Hepatocyte (in vitro differentiated cells): ENCODE results near the gene C2orf68. TPM values are rescaled to one million over a fixed set of nuclear protein-coding genes. Genes with fewer than 3 reads are reported as not detected.

Experiments used
- DNase-seq: peaks from one replicate; pipeline ENCODE4 v3.0.0-alpha.2; 2016; ENCODE audit warnings: low spot score
- H2AFZ ChIP-seq: fragments of 200-600 bp; sonication (generic); 2 replicates; pipeline ENCODE4 v1.6.0; 2016; ENCODE audit warnings: antibody characterized with exemption, mild to moderate bottlenecking
- H3K27ac ChIP-seq: fragments of 200-600 bp; sonication (generic); 2 replicates; pipeline ENCODE4 v1.5.1; 2016; ENCODE audit warnings: mild to moderate bottlenecking
- H3K27me3 ChIP-seq: fragments of 200-600 bp; sonication (generic); 2 replicates; pipeline ENCODE4 v1.6.1; 2016
- H3K36me3 ChIP-seq: fragments of 200-600 bp; sonication (generic); replicated peaks from 2 replicates; pipeline ENCODE4 v1.5.1; 2016; ENCODE audit warnings: low read depth; ENCODE audit not compliant: insufficient read depth
- H3K4me1 ChIP-seq: fragments of 200-600 bp; sonication (generic); 2 replicates; pipeline ENCODE4 v1.5.1; 2016; ENCODE audit warnings: mild to moderate bottlenecking, moderate library complexity; ENCODE audit not compliant: insufficient read depth
- H3K4me2 ChIP-seq: fragments of 200-600 bp; sonication (generic); 2 replicates; pipeline ENCODE4 v1.6.0; 2016
- H3K4me3 ChIP-seq: fragments of 200-600 bp; sonication (generic); 2 replicates; pipeline ENCODE4 v1.5.1; 2016; ENCODE audit warnings: mild to moderate bottlenecking
- H3K79me2 ChIP-seq: fragments of 200-600 bp; sonication (generic); 2 replicates; pipeline ENCODE4 v1.6.0; 2017; ENCODE audit warnings: mild to moderate bottlenecking
- H3K9me2 ChIP-seq: fragments of 200-600 bp; sonication (generic); replicated peaks from 2 replicates; pipeline ENCODE4 v1.6.0; 2017; ENCODE audit warnings: mild to moderate bottlenecking; ENCODE audit not compliant: insufficient read depth
- H3K9me3 ChIP-seq: fragments of 200-600 bp; sonication (generic); 2 replicates; pipeline ENCODE4 v1.5.1; 2016; ENCODE audit warnings: low read depth, mild to moderate bottlenecking
- H4K20me1 ChIP-seq: fragments of 200-600 bp; sonication (generic); 2 replicates; pipeline ENCODE4 v1.6.0; 2016; ENCODE audit warnings: mild to moderate bottlenecking; ENCODE audit not compliant: insufficient read depth, poor library complexity, severe bottlenecking
- EZH2 ChIP-seq: fragments of 200-600 bp; sonication (generic); IDR thresholded peaks from 2 replicates; pipeline ENCODE4 v1.6.1; 2016; ENCODE audit warnings: antibody characterized with exemption, mild to moderate bottlenecking, borderline replicate concordance
- EZH2phosphoT487 ChIP-seq: fragments of 200-600 bp; sonication (generic); IDR thresholded peaks from one replicate; pipeline ENCODE4 v1.6.1; 2018; ENCODE audit warnings: antibody characterized with exemption, mild to moderate bottlenecking, low read depth, moderate library complexity; ENCODE audit not compliant: unreplicated experiment, severe bottlenecking
- WGBS: methylation state at CpG from one replicate; pipeline ENCODE4 v1.1.6; 2016; ENCODE audit warnings: low lambda C conversion rate; ENCODE audit errors: missing lambda C conversion rate; 5-methylcytosine and 5-hydroxymethylcytosine counted together
- polyA plus RNA-seq: library from polyadenylated mRNA; unstranded; fragments of >200 nt; fragmentation: Nextera tagmentation; extraction: Ambion mirVana; gene quantifications from 2 replicates; pipeline ENCODE4 v1.2.1, GENCODE V29; 2016
- total RNA-seq: library from RNA; depleted of rRNA; stranded (reverse); fragments of >200 nt; gene quantifications from 2 replicates; pipeline ENCODE4 v1.2.3, GENCODE V29; 2014
- TF ChIP-seq, protein P1 (sequence below): fragments of 200-600 bp; sonication (generic); IDR thresholded peaks from 2 replicates; pipeline ENCODE4 v1.5.1; 2016; ENCODE audit warnings: antibody characterized with exemption, mild to moderate bottlenecking; ENCODE audit not compliant: poor library complexity

C2orf68 gene
- total and polyA plus RNA-seq, 2 experiments from 2014 or later, result 21.6 to 28.3 TPM

DNA sequence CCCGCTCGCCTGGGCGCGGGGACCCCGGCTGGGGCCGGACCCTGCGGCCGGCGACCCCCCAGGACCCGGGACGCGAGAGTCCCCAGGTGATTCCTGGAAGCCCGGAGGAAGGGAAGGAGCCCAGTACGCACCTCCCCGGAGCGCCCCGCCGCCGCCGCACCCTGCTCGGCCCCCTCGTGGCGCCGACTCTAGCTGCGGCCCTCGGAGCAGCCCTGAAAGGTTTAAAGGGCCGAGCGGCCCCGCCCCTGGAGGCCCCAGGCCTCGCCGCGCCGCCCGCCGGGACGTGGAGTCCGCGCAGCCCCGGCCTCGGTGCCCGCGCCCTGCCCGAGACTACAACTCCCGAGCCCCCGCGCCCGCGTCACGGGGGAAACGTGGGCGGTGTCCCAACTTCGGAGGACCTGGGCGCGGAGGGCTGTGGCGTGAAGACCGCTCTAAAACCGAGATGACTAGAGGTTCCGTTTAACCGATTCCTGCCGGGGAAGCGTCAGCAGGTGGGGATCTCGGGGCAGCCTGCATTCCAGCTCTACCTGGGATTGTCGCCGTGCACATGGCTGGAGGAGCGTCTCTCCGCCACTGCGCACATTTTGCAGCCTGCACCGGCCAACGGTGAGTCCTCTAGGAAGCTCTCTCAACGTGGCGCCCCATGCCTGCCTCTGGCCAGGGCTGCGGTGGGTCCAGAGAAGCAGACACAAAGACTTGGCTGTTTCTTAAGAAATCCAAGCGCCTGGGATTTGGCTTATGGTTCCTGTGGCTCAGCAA is 9.2 kb downstream of the C2orf68 start, which contains the start of gene TMEM150A:
Gene TMEM150A (minus strand): TSS at position 223 of the 759 bp plus-strand sequence. CDS start 750 bp downstream, outside the sequence.
- Histone ChIP-seq H3K9me3 (no peaks in the 10 kb centered on the region), H3K36me3 (no peaks in the 10 kb centered on the region), H3K27ac (peak within 1 kb of the TSS; percentile 77), H3K4me1 (peaks cover 33% of the 10 kb centered on the region), H4K20me1 (no peaks in the 10 kb centered on the region), H3K4me3 (peak within 1 kb of the TSS; percentile 78), H3K4me2 (peak within 1 kb of the TSS; percentile 78), H3K79me2 (peaks cover 29% of the 10 kb centered on the region), H3K9me2 (no peaks in the 10 kb centered on the region), H3K27me3 (no peaks in the 10 kb centered on the region), H2AFZ (peak within 1 kb of the TSS; percentile 73)
- DNase-seq, result peak; percentile 97
- TF ChIP-seq, protein P1, sequence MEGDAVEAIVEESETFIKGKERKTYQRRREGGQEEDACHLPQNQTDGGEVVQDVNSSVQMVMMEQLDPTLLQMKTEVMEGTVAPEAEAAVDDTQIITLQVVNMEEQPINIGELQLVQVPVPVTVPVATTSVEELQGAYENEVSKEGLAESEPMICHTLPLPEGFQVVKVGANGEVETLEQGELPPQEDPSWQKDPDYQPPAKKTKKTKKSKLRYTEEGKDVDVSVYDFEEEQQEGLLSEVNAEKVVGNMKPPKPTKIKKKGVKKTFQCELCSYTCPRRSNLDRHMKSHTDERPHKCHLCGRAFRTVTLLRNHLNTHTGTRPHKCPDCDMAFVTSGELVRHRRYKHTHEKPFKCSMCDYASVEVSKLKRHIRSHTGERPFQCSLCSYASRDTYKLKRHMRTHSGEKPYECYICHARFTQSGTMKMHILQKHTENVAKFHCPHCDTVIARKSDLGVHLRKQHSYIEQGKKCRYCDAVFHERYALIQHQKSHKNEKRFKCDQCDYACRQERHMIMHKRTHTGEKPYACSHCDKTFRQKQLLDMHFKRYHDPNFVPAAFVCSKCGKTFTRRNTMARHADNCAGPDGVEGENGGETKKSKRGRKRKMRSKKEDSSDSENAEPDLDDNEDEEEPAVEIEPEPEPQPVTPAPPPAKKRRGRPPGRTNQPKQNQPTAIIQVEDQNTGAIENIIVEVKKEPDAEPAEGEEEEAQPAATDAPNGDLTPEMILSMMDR, result no peak
- TF ChIP-seq EZH2 (no peak), EZH2phosphoT487 (no peak)
- WGBS, result 1% methylated on average over 48 of the region's 73 CpGs

DNA sequence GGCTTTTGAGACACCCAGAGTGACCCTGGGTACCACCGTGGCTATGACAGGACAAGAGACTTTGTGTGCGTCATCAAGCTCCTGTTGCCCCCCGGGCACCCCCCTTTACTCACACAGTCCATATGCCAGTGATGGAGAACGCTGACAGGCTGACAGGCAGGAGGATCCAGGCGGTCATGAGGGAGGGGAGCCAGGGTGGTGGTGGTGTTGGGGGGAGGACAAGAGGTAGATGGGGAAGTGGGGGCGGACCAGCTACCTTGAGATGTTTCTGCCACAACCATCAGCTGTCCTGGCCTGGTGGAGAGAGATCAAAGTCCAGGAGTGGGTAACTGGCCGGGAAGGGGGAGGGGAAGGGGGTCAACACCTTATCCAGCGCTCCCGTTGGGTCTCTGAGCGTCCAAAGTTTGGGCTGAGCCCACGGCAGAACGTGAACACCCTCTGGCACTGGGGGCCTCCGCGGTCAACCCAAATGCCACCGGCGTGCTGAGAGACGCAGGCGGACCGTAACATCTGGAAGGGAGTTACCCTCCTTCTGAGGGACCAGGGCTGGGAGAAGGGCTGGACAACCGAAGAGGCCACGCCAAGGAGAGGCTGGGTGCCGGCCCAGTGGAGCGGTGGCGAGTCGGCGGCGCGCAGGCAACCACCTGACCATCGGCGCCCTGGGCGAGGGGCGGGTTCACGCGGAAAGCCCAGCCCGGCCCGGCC is 9.9 kb downstream of the C2orf68 start:
- H4K20me1 ChIP-seq, result no peaks in the 10 kb centered on the region
- no peaks in the 10 kb centered on the region for H3K9me2 ChIP-seq
- TF ChIP-seq EZH2, result no peak
- TF ChIP-seq, protein P1, result no peak
- no peak for TF ChIP-seq EZH2phosphoT487
- H3K4me1 ChIP-seq, result peaks cover 33% of the 10 kb centered on the region
- 15% methylated on average over 27 of the region's 36 CpGs for WGBS
- no peaks in the 10 kb centered on the region for H3K27me3 ChIP-seq
- no peaks in the 10 kb centered on the region for H3K9me3 ChIP-seq
- H3K27ac ChIP-seq, result peak overlapping the region; percentile 77
- peak; percentile 59 for DNase-seq
- H3K79me2 ChIP-seq, result peaks cover 31% of the 10 kb centered on the region
- peak overlapping the region; percentile 78 for H3K4me2 ChIP-seq
- H2AFZ ChIP-seq, result peak overlapping the region; percentile 73
- no peaks in the 10 kb centered on the region for H3K36me3 ChIP-seq
- H3K4me3 ChIP-seq, result peak overlapping the region; percentile 78

DNA sequence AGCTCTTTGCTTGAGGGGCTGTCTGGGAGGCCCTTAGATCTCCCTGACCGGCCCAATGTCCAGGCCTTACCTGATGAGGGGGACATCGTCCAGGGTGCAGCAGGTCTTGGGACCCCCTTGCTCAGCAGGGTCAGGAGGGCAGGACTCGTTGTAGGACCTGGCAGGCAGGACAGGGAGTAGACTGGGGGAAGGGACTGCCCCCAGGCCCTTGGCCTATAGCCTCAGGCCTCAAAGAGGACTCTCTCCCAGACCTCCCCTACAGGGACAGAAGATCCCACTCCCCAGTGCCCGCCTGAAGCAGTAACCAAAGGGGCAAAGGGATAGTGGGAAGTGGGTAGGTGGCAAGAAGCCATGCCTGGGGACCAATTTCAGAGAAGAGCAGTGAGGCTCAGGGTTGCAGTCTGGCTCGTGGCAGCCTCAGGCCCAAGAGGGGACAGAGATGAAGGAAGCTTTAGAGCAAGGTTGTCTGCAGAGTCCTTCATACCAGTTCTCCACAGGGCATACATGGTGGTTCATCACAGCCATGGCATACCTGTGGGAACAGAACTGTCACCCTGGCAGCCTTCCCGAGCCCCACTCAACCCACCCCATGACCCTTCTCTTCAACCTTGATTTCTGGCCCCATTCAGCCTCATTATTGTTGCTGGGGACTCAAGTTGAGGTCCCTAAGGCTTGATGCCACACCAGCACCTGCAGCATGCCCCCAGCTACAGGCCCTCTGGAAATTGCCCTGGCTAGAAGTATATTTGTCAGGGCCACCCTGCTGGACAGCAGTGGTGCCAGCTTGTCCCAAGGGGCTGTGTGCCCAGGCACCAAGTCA is 10.7 kb downstream of the C2orf68 start:
- no peaks in the 10 kb centered on the region for H3K9me3 ChIP-seq
- no peak for DNase-seq
- TF ChIP-seq EZH2phosphoT487 (no peak), EZH2 (no peak)
- TF ChIP-seq, protein P1, result no peak
- peak overlapping the region; percentile 78 for H3K4me2 ChIP-seq
- no peaks in the 10 kb centered on the region for H3K36me3 ChIP-seq
- no peaks in the 10 kb centered on the region for H3K9me2 ChIP-seq
- no peak overlapping the region for H3K27ac ChIP-seq
- H3K79me2 ChIP-seq, result peaks cover 37% of the 10 kb centered on the region
- peak overlapping the region; percentile 78 for H3K4me3 ChIP-seq
- H3K27me3 ChIP-seq, result no peaks in the 10 kb centered on the region
- 82% methylated on average over 6 of the region's 6 CpGs for WGBS
- peaks cover 5% of the 10 kb centered on the region for H4K20me1 ChIP-seq
- no peak overlapping the region for H2AFZ ChIP-seq
- peaks cover 36% of the 10 kb centered on the region for H3K4me1 ChIP-seq
